ENCODE results near the gene RTN4RL1. TPM values are rescaled to one million over a fixed set of nuclear protein-coding genes. Genes with fewer than 3 reads are reported as not detected.

The RTN4RL1 gene
- total and polyA plus RNA-seq, 4 donors = 0.65 to 7.3 (median 2.4) TPM

- TF ChIP-seq CTCF (IDR thresholded peaks at IDR 0.05; ENCODE audit: control extremely low read depth, extremely low read depth) = no peak
- H3K27me3 ChIP-seq (ENCODE audit: control insufficient read depth in 3 of 3, insufficient read depth in 3 of 3, low read length in 2 of 3) = no peaks in the 10 kb centered on the region
- H3K4me3 ChIP-seq = no peak overlapping the region
- ATAC-seq (ENCODE audit: insufficient read depth, low FRiP score) = no peak
- H3K9me3 ChIP-seq (ENCODE audit: control insufficient read depth in 4 of 4, insufficient read depth in 3 of 4, low read length in 3 of 4) = no peaks in the 10 kb centered on the region
- H3K9ac ChIP-seq (ENCODE audit: insufficient read depth in 1 of 2, low read length in 2 of 2) = no peak overlapping the region
- peak; percentile 92 to 97 (median 96) for DNase-seq
- peaks cover 0 to 17% (median 11%) of the 10 kb centered on the region in 4 donors for H3K36me3 ChIP-seq (ENCODE audit: control insufficient read depth in 4 of 4, insufficient read depth in 4 of 4, low read length in 4 of 4)
- peak overlapping the region; percentile 24 to 58 for H3K27ac ChIP-seq (ENCODE audit: low read depth in 1 of 2, low read length in 1 of 2)
- WGBS, 2 donors = 64 to 85% methylated on average over 6 of the region's 6 CpGs
- peaks cover 0 to 95% (median 47%) of the 10 kb centered on the region in 5 donors for H3K4me1 ChIP-seq (ENCODE audit: control insufficient read depth in 5 of 5, insufficient read depth in 5 of 5, low read length in 5 of 5)
Measured at GRCh38 chr17:2068031-2068518, 42.9 kb upstream of the RTN4RL1 start.

GRCh38 chr17:2067608-2068024, 42.5 kb upstream of the RTN4RL1 start:
- ATAC-seq (ENCODE audit: insufficient read depth, low FRiP score) (no peak), DNase-seq (peak in 2 of 3 donors; percentile 54 to 75)
- Histone ChIP-seq H3K27ac (ENCODE audit: low read depth in 1 of 2, low read length in 1 of 2) (peak overlapping the region; percentile 24 to 58), H3K4me1 (ENCODE audit: control insufficient read depth in 5 of 5, insufficient read depth in 5 of 5, low read length in 5 of 5) (peaks cover 0 to 95% (median 51%) of the 10 kb centered on the region in 5 donors), H3K9me3 (ENCODE audit: control insufficient read depth in 4 of 4, insufficient read depth in 3 of 4, low read length in 3 of 4) (no peaks in the 10 kb centered on the region), H3K36me3 (ENCODE audit: control insufficient read depth in 4 of 4, insufficient read depth in 4 of 4, low read length in 4 of 4) (peaks cover 0 to 17% (median 15%) of the 10 kb centered on the region in 4 donors), H3K9ac (ENCODE audit: insufficient read depth in 1 of 2, low read length in 2 of 2) (peak overlapping the region in 1 of 2 donors; percentile 64), H3K27me3 (ENCODE audit: control insufficient read depth in 3 of 3, insufficient read depth in 3 of 3, low read length in 2 of 3) (no peaks in the 10 kb centered on the region), H3K4me3 (no peak overlapping the region)
- 48 to 49% methylated on average over 5 of the region's 5 CpGs for WGBS, 2 donors
- no peak for TF ChIP-seq CTCF (IDR thresholded peaks at IDR 0.05; ENCODE audit: control extremely low read depth, extremely low read depth)

- no peak overlapping the region for H3K4me3 ChIP-seq
- ATAC-seq (ENCODE audit: insufficient read depth, low FRiP score) = no peak
- DNase-seq = peak in 2 of 3 donors; percentile 16 to 39
- H3K4me1 ChIP-seq (ENCODE audit: control insufficient read depth in 5 of 5, insufficient read depth in 5 of 5, low read length in 5 of 5) = peaks cover 0 to 95% (median 51%) of the 10 kb centered on the region in 5 donors
- peak overlapping the region in 1 of 2 donors; percentile 64 for H3K9ac ChIP-seq (ENCODE audit: insufficient read depth in 1 of 2, low read length in 2 of 2)
- H3K9me3 ChIP-seq (ENCODE audit: control insufficient read depth in 4 of 4, insufficient read depth in 3 of 4, low read length in 3 of 4) = no peaks in the 10 kb centered on the region
- no peak for TF ChIP-seq CTCF (IDR thresholded peaks at IDR 0.05; ENCODE audit: control extremely low read depth, extremely low read depth)
- no peaks in the 10 kb centered on the region for H3K27me3 ChIP-seq (ENCODE audit: control insufficient read depth in 3 of 3, insufficient read depth in 3 of 3, low read length in 2 of 3)
- peaks cover 0 to 20% (median 19%) of the 10 kb centered on the region in 4 donors for H3K36me3 ChIP-seq (ENCODE audit: control insufficient read depth in 4 of 4, insufficient read depth in 4 of 4, low read length in 4 of 4)
- H3K27ac ChIP-seq (ENCODE audit: low read depth in 1 of 2, low read length in 1 of 2) = peak overlapping the region; percentile 24 to 58
- 68 to 74% methylated on average over 14 of the region's 14 CpGs for WGBS, 2 donors
Measured at GRCh38 chr17:2067048-2067561, 42.0 kb upstream of the RTN4RL1 start.
